Measurements from ENCODE around the gene ARSH.
"Not testable (repeated sequence)": the region's sequence is repeated elsewhere in the genome, so short reads cannot be mapped to it uniquely, and the experiment has no call there.

Gene ARSH

GRCh38 chrX:3037218-3037617 lies 30.9 kb downstream of the ARSH start:
- no peak for DNase-seq (ENCODE audit: low read depth, low spot score)

GRCh38 chrX:3044196-3044595 lies 37.9 kb downstream of the ARSH start:
- no peak for DNase-seq (ENCODE audit: low read depth, low spot score)

- DNase-seq (ENCODE audit: low read depth, low spot score): no peak
Observed at GRCh38 chrX:3044671-3045070, 38.3 kb downstream of the ARSH start.

GRCh38 chrX:3046253-3047240 lies 40.2 kb downstream of the ARSH start:
- DNase-seq (ENCODE audit: low read depth, low spot score): no peak

GRCh38 chrX:3050523-3051175 lies 44.3 kb downstream of the ARSH start:
- not testable (repeated sequence) for DNase-seq (ENCODE audit: low read depth, low spot score)

- no peak for DNase-seq (ENCODE audit: low read depth, low spot score)
Observed at GRCh38 chrX:3052860-3053259, 46.5 kb downstream of the ARSH start.

- no peak for DNase-seq (ENCODE audit: low read depth, low spot score)
Observed at GRCh38 chrX:3066555-3066954, 60.2 kb downstream of the ARSH start.

- DNase-seq (ENCODE audit: low read depth, low spot score): no peak
Observed at GRCh38 chrX:3075959-3076358, 69.6 kb downstream of the ARSH start.

- DNase-seq (ENCODE audit: low read depth, low spot score): no peak
Observed at GRCh38 chrX:3076416-3076991, 70.2 kb downstream of the ARSH start.
